Liver (tissue), 9 donors: ENCODE measurements around the gene WIPI1. TPM values are rescaled to one million over a fixed set of nuclear protein-coding genes. Genes with fewer than 3 reads are reported as not detected.

Experiments
- DNase-seq: peaks from one replicate; pipeline ENCODE4 v3.0.0-alpha.2; 2017; ENCODE audit warnings: low spot score
- H3K27ac ChIP-seq, 2 donors: one replicate each; pipeline ENCODE4 v1.7.0; 2013; ENCODE audit warnings: inconsistent platforms in 2 of 2, low read length in 2 of 2, control low read depth in 1 of 2, low read depth in 1 of 2, mild to moderate bottlenecking in 1 of 2
- H3K27me3 ChIP-seq, 4 donors: one replicate each; pipeline versions ENCODE4 v1.6.1 to v1.7.0; 2013; ENCODE audit warnings: low read length in 3 of 4, inconsistent platforms in 1 of 4, mild to moderate bottlenecking in 1 of 4, moderate library complexity in 1 of 4; ENCODE audit not compliant: control insufficient read depth in 4 of 4, insufficient read depth in 4 of 4
- H3K36me3 ChIP-seq, 4 donors: one replicate each; pipeline versions ENCODE4 v1.6.1 to v1.7.0; 2013; ENCODE audit warnings: low read length in 3 of 4, mild to moderate bottlenecking in 3 of 4, low read depth in 1 of 4, moderate library complexity in 1 of 4; ENCODE audit not compliant: control insufficient read depth in 4 of 4, insufficient read depth in 3 of 4
- H3K4me1 ChIP-seq, 4 donors: one replicate each; pipeline versions ENCODE4 v1.6.1 to v1.7.0; 2013; ENCODE audit warnings: low read length in 3 of 4, mild to moderate bottlenecking in 3 of 4, moderate library complexity in 1 of 4; ENCODE audit not compliant: control insufficient read depth in 4 of 4, insufficient read depth in 4 of 4
- H3K4me3 ChIP-seq, 3 donors: one replicate each; pipeline versions ENCODE4 v1.6.1 to v1.7.0; 2013; ENCODE audit warnings: low read length in 3 of 3, control low read depth in 1 of 3, low read depth in 1 of 3, mild to moderate bottlenecking in 1 of 3
- H3K9ac ChIP-seq, 2 donors: one replicate each; pipeline ENCODE4 v1.7.0; 2013; ENCODE audit warnings: low read length in 2 of 2, mild to moderate bottlenecking in 2 of 2, moderate library complexity in 2 of 2, control low read depth in 1 of 2, low read depth in 1 of 2
- H3K9me3 ChIP-seq, 4 donors: one replicate each; pipeline versions ENCODE4 v1.6.1 to v1.7.0; 2013; ENCODE audit warnings: low read length in 3 of 4; ENCODE audit not compliant: control insufficient read depth in 4 of 4
- CTCF ChIP-seq: fragments of 150-350 bp; IDR thresholded peaks from 2 replicates; pipeline ENCODE4 v1.5.1; 2017; ENCODE audit warnings: improper control_type of control experiment, low read depth, low read length; ENCODE audit not compliant: missing input control
- FOXA1 ChIP-seq: IDR thresholded peaks from 2 replicates; pipeline ENCODE4 v1.6.1; 2016; ENCODE audit warnings: antibody characterized with exemption
- FOXA2 ChIP-seq: IDR thresholded peaks from 2 replicates; pipeline ENCODE4 v1.6.1; 2016; ENCODE audit warnings: antibody characterized with exemption
- GABPA ChIP-seq, 2 donors: IDR thresholded peaks in 1 of 2; conservative IDR thresholded peaks in 1 of 2; 2 replicates each; pipeline ENCODE4 v1.6.1; 2016; ENCODE audit warnings: antibody characterized with exemption in 2 of 2, mild to moderate bottlenecking in 1 of 2, moderate library complexity in 1 of 2
- HNF4A ChIP-seq, 2 donors: conservative IDR thresholded peaks; 2 replicates each; pipeline ENCODE4 v1.6.1; 2016; ENCODE audit warnings: antibody characterized with exemption in 2 of 2, mild to moderate bottlenecking in 2 of 2
- HNF4G ChIP-seq: IDR thresholded peaks from 2 replicates; pipeline ENCODE4 v1.6.1; 2016; ENCODE audit warnings: antibody characterized with exemption
- JUND ChIP-seq, 2 donors: IDR thresholded peaks; 2 replicates each; pipeline ENCODE4 v1.6.1; 2016; ENCODE audit warnings: antibody characterized with exemption in 2 of 2
- MAX ChIP-seq: IDR thresholded peaks from 2 replicates; pipeline ENCODE4 v1.6.1; 2016; ENCODE audit warnings: antibody characterized with exemption
- NR2F2 ChIP-seq: IDR thresholded peaks from 2 replicates; pipeline ENCODE4 v1.6.1; 2016; ENCODE audit warnings: antibody characterized with exemption
- SP1 ChIP-seq: IDR thresholded peaks from 2 replicates; pipeline ENCODE4 v1.6.1; 2018; ENCODE audit warnings: antibody characterized with exemption, mild to moderate bottlenecking
- TAF1 ChIP-seq: conservative IDR thresholded peaks from 2 replicates; pipeline ENCODE4 v1.6.1; 2016; ENCODE audit warnings: antibody characterized with exemption, mild to moderate bottlenecking
- YY1 ChIP-seq: IDR thresholded peaks from 2 replicates; pipeline ENCODE4 v1.6.1; 2016; ENCODE audit warnings: antibody characterized with exemption, mild to moderate bottlenecking
- ZBTB33 ChIP-seq: IDR thresholded peaks from 2 replicates; pipeline ENCODE4 v1.6.1; 2016; ENCODE audit warnings: antibody characterized with exemption
- WGBS: extraction: QIAGEN DNeasy Blood & Tissue Kit; methylation state at CpG from one replicate; pipeline ENCODE4 v1.1.7; 2013; 5-methylcytosine and 5-hydroxymethylcytosine counted together
- polyA plus RNA-seq, 2 donors: library from polyadenylated mRNA; stranded (reverse) in 1 of 2; unstranded in 1 of 2; fragments of 200-250 nt in 1 of 2; fragments of >200 nt in 1 of 2; fragmentation: Nextera tagmentation in 1 of 2; extraction: Ambion mirVana in 1 of 2; gene quantifications; one replicate each; pipeline versions ENCODE4 v1.2.1 to v1.2.3, GENCODE V29; 2013 to 2015
- total RNA-seq, 2 donors: library from RNA; depleted of rRNA; stranded (reverse); fragments of >200 nt; gene quantifications; one replicate each; pipeline ENCODE4 v1.2.3, GENCODE V29; 2014
- TF ChIP-seq, protein P1 (sequence below): IDR thresholded peaks from 2 replicates; pipeline ENCODE4 v1.6.1; 2016; ENCODE audit warnings: antibody characterized with exemption, mild to moderate bottlenecking
- TF ChIP-seq, protein P2 (sequence below): IDR thresholded peaks from 2 replicates; pipeline ENCODE4 v1.6.1; 2016; ENCODE audit warnings: antibody characterized with exemption
- donor health status: healthy.
- donor health status: healthy.
- donor health status: healthy.
- donor health status: healthy.
- donor health status: healthy.

WIPI1 gene
- total and polyA plus RNA-seq, 4 donors: 21.1 to 48.6 (median 29.8) TPM

DNA sequence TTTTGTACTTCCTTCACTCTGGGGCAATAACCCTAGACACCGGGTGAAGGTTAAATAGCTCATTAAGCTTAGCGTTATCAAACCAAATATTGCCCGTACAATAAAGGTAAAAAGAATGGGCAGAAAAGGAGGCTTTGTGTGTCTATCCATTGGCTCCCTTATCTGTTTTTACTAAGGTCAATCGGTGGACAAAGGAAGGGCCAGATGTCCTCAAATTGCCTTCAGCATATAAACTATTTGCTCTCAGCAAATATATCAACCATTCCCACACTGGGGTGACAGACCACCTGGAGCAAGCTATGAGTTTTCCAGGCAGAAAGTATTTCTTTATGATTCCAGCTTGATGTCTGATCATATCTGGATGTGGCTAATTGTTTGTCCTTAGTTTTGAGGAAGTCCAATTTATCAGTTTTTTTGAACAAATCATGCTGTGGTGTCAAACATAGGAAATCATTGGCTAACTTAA, 25.3 kb upstream of the WIPI1 start (continued):
- no peak for TF ChIP-seq GABPA (IDR thresholded peaks at IDR 0.05 in 1 of 2, conservative IDR thresholded peaks at IDR 0.05 in 1 of 2)

GRCh38 chr17:68480885-68481284, 23.6 kb upstream of the WIPI1 start:
- H3K27me3 ChIP-seq: no peaks in the 10 kb centered on the region

More at GRCh38 chr17:68480885-68481284, 23.6 kb upstream of the WIPI1 start:
- TF ChIP-seq GABPA (IDR thresholded peaks at IDR 0.05 in 1 of 2, conservative IDR thresholded peaks at IDR 0.05 in 1 of 2): no peak
- TF ChIP-seq, protein P1, sequence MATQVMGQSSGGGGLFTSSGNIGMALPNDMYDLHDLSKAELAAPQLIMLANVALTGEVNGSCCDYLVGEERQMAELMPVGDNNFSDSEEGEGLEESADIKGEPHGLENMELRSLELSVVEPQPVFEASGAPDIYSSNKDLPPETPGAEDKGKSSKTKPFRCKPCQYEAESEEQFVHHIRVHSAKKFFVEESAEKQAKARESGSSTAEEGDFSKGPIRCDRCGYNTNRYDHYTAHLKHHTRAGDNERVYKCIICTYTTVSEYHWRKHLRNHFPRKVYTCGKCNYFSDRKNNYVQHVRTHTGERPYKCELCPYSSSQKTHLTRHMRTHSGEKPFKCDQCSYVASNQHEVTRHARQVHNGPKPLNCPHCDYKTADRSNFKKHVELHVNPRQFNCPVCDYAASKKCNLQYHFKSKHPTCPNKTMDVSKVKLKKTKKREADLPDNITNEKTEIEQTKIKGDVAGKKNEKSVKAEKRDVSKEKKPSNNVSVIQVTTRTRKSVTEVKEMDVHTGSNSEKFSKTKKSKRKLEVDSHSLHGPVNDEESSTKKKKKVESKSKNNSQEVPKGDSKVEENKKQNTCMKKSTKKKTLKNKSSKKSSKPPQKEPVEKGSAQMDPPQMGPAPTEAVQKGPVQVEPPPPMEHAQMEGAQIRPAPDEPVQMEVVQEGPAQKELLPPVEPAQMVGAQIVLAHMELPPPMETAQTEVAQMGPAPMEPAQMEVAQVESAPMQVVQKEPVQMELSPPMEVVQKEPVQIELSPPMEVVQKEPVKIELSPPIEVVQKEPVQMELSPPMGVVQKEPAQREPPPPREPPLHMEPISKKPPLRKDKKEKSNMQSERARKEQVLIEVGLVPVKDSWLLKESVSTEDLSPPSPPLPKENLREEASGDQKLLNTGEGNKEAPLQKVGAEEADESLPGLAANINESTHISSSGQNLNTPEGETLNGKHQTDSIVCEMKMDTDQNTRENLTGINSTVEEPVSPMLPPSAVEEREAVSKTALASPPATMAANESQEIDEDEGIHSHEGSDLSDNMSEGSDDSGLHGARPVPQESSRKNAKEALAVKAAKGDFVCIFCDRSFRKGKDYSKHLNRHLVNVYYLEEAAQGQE: no peak
- TF ChIP-seq SP1: no peak
- TF ChIP-seq HNF4G: no peak
- no peak for TF ChIP-seq FOXA2
- no peak for TF ChIP-seq HNF4A (conservative IDR thresholded peaks at IDR 0.05)
- TF ChIP-seq, protein P2, sequence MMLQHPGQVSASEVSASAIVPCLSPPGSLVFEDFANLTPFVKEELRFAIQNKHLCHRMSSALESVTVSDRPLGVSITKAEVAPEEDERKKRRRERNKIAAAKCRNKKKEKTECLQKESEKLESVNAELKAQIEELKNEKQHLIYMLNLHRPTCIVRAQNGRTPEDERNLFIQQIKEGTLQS: no peak
- TF ChIP-seq NR2F2: no peak
- TF ChIP-seq CTCF: no peak
- no peak for TF ChIP-seq JUND (IDR thresholded peaks at IDR 0.05)
- TF ChIP-seq MAX: no peak
- no peak for TF ChIP-seq FOXA1
- no peak for TF ChIP-seq YY1
- TF ChIP-seq ZBTB33: no peak
- TF ChIP-seq TAF1: no peak
- H3K4me3 ChIP-seq: no peak overlapping the region
- no peaks in the 10 kb centered on the region for H3K9me3 ChIP-seq
- H3K4me1 ChIP-seq: peaks cover 3 to 19% (median 9%) of the 10 kb centered on the region in 4 donors
- no peak overlapping the region for H3K9ac ChIP-seq
- H3K36me3 ChIP-seq: no peaks in the 10 kb centered on the region
- 90% methylated on average over 4 of the region's 4 CpGs for WGBS
- DNase-seq: no peak
- no peak overlapping the region for H3K27ac ChIP-seq
